Ishikawa (cell line): ENCODE results near the gene LRRC39.

Source experiments
- CEBPB ChIP-seq: IDR thresholded peaks from 2 replicates; pipeline ENCODE4 v1.6.1; 2012
- CREB1 ChIP-seq: IDR thresholded peaks from 2 replicates; pipeline ENCODE4 v1.6.1; 2012; ENCODE audit warnings: low read depth
- EGR1 ChIP-seq: IDR thresholded peaks from 2 replicates; pipeline ENCODE4 v1.6.1; 2012
- EP300 ChIP-seq: IDR thresholded peaks from 2 replicates; pipeline ENCODE4 v1.6.1; 2012; ENCODE audit warnings: borderline replicate concordance
- FOXM1 ChIP-seq: IDR thresholded peaks from 2 replicates; pipeline ENCODE4 v1.6.1; 2012; ENCODE audit warnings: low read depth, borderline replicate concordance
- NFIC ChIP-seq: IDR thresholded peaks from 2 replicates; pipeline ENCODE4 v1.6.1; 2012
- RAD21 ChIP-seq: IDR thresholded peaks from 2 replicates; pipeline ENCODE4 v1.6.1; 2012; ENCODE audit warnings: low read depth
- TAF1 ChIP-seq: IDR thresholded peaks from 2 replicates; pipeline ENCODE4 v1.6.1; 2012; ENCODE audit warnings: low read depth, mild to moderate bottlenecking
- TCF12 ChIP-seq: IDR thresholded peaks from 2 replicates; pipeline ENCODE4 v1.6.1; 2012; ENCODE audit warnings: low read depth
- TEAD4 ChIP-seq: IDR thresholded peaks from 2 replicates; pipeline ENCODE4 v1.6.1; 2012
- YY1 ChIP-seq: IDR thresholded peaks from 2 replicates; pipeline ENCODE4 v1.6.1; 2012; ENCODE audit warnings: low read depth
- ZBTB7A ChIP-seq: IDR thresholded peaks from 2 replicates; pipeline ENCODE4 v1.6.1; 2012; ENCODE audit warnings: low read depth
- TF ChIP-seq, protein P1 (sequence below): IDR thresholded peaks from 2 replicates; pipeline ENCODE4 v1.6.1; 2012; ENCODE audit warnings: low read depth, mild to moderate bottlenecking
- TF ChIP-seq, protein P2 (sequence below): IDR thresholded peaks from 2 replicates; pipeline ENCODE4 v1.6.1; 2012
- TF ChIP-seq, protein P3 (sequence below): IDR thresholded peaks from 2 replicates; pipeline ENCODE4 v1.6.1; 2012

The LRRC39 gene

DNA sequence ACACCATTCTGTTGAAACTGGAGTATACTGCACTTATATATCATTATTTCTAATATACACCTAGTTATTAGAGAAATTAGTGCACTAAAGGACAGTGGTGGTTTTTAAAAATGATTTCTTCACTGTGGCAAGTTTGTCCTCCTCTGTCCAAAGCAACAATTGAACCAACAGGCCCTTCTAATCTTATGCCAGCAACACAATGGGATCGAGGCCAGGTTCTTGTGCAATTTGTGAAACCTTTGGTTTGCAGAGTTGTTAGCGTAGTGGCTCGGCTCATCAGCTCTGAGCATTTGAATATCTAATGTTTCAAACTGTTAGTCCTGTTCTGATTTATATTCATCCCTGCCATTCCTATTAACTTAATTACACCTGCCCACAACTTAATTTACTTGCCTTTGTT, 9.9 kb upstream of the LRRC39 start:
- TF ChIP-seq EP300 (no peak; the same call in 1 of the 2 replicates), ZBTB7A (no peak), CREB1 (no peak), FOXM1 (no peak), EGR1 (no peak), NFIC (peak; percentile 89), YY1 (no peak), TAF1 (no peak), CEBPB (peak; percentile 98), RAD21 (no peak), TEAD4 (peak; percentile 16; the same call in 1 of the 2 replicates), TCF12 (peak; percentile 50; the same call in 1 of the 2 replicates)
- TF ChIP-seq, protein P1, sequence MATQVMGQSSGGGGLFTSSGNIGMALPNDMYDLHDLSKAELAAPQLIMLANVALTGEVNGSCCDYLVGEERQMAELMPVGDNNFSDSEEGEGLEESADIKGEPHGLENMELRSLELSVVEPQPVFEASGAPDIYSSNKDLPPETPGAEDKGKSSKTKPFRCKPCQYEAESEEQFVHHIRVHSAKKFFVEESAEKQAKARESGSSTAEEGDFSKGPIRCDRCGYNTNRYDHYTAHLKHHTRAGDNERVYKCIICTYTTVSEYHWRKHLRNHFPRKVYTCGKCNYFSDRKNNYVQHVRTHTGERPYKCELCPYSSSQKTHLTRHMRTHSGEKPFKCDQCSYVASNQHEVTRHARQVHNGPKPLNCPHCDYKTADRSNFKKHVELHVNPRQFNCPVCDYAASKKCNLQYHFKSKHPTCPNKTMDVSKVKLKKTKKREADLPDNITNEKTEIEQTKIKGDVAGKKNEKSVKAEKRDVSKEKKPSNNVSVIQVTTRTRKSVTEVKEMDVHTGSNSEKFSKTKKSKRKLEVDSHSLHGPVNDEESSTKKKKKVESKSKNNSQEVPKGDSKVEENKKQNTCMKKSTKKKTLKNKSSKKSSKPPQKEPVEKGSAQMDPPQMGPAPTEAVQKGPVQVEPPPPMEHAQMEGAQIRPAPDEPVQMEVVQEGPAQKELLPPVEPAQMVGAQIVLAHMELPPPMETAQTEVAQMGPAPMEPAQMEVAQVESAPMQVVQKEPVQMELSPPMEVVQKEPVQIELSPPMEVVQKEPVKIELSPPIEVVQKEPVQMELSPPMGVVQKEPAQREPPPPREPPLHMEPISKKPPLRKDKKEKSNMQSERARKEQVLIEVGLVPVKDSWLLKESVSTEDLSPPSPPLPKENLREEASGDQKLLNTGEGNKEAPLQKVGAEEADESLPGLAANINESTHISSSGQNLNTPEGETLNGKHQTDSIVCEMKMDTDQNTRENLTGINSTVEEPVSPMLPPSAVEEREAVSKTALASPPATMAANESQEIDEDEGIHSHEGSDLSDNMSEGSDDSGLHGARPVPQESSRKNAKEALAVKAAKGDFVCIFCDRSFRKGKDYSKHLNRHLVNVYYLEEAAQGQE: no peak
- TF ChIP-seq, protein P2, sequence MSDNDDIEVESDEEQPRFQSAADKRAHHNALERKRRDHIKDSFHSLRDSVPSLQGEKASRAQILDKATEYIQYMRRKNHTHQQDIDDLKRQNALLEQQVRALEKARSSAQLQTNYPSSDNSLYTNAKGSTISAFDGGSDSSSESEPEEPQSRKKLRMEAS: no peak
- TF ChIP-seq, protein P3, sequence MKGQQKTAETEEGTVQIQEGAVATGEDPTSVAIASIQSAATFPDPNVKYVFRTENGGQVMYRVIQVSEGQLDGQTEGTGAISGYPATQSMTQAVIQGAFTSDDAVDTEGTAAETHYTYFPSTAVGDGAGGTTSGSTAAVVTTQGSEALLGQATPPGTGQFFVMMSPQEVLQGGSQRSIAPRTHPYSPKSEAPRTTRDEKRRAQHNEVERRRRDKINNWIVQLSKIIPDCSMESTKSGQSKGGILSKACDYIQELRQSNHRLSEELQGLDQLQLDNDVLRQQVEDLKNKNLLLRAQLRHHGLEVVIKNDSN: no peak

DNA sequence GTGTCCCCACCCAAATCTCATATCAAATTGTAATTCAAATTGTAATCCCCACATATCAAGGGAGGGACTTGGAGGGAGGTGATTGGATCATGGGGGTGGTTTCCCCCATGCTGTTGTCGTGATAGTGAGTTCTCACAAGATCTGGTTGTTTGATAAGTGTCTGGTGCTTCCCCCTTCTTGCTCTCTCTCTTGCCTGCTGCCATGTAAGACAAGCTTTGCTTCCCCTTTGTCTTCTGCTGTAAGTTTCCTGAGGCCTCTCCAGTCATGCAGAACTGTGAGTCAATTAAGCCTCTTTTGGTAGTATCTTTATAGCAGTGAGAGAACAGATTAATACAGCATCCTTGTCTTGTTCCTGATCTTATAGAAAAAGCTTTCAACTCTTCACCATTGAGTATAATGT, 6.5 kb upstream of the LRRC39 start:
- TF ChIP-seq, protein P2: no peak
- no peak for TF ChIP-seq FOXM1
- TF ChIP-seq EP300: no peak
- no peak for TF ChIP-seq NFIC
- TF ChIP-seq CREB1: no peak
- TF ChIP-seq TEAD4: no peak
- TF ChIP-seq, protein P1: no peak
- TF ChIP-seq ZBTB7A: no peak

DNA sequence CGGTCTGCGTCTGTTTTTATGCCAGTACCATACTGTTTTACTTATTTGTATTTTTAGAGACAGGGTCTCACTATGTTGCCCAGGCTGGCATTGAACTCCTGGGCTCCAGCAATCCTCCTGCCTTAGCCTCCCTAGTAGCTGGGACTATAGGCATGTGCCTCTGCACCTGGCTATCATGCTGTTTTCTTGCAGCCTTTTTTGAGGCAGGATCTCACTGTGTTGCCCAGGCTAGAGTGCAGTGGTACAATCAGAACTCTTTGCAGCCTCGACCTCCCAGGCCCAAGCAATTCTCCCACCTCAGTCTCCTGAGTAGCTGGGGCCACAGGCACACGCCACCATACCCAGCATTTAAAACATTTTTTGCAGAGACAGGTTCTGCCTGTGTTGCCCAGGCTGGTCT, 5.3 kb upstream of the LRRC39 start:
- TF ChIP-seq FOXM1 (no peak), EGR1 (no peak), NFIC (no peak), TCF12 (no peak)
- TF ChIP-seq, protein P2: no peak
- TF ChIP-seq, protein P3: no peak

DNA sequence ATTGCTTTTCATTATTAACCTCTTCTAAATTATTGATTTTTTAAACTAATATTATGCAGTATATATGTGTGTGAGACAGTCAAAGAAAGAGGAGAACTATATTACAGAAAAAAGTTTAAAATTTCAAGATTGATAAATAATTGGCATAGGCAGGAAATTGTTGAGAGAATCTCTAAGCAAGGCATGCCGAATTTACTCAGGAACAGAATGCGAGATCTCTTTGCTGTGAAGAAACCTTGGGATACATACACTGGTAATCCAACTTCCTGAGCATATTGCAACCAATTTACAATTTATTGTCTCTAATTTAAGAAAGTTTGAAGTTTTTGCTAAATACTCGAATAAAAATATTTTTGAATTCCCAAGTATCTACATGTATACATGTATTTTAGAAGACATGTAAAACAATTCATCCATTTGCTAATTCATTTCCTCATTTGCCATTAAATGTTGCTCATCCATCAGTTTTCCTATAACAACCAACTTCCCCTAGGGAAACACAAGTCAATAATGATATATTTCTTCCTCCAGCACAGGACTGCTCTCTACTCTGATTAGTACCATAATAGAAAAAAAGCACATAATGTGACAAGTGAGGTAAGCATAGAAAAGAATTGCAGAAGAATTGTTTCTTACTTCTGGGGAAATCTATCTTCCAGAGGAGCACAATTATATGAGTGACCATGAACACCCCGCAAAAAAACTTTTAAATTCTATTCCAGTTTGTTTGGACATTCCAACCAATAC, 588 bp downstream of the LRRC39 start:
- TF ChIP-seq TEAD4 (no peak), TCF12 (no peak), RAD21 (no peak), ZBTB7A (no peak), EP300 (no peak), CEBPB (no peak), NFIC (no peak), EGR1 (no peak), YY1 (no peak), CREB1 (no peak), TAF1 (no peak), FOXM1 (no peak)
- TF ChIP-seq, protein P3: no peak
- TF ChIP-seq, protein P2: no peak
- TF ChIP-seq, protein P1: no peak
